SK-N-SH (cell line): ENCODE results near the gene PCDHA12. TPM values are rescaled to one million over a fixed set of nuclear protein-coding genes. Genes with fewer than 3 reads are reported as not detected.

ENCODE experiments used
- CHD2 ChIP-seq: fragments of 150-350 bp; IDR thresholded peaks from 2 replicates; pipeline ENCODE4 v1.6.1; 2018; ENCODE audit warnings: low read length; ENCODE audit not compliant: partially characterized antibody
- CTCF ChIP-seq: fragments of 200-600 bp; sonication (generic); IDR thresholded peaks from 2 replicates; pipeline ENCODE4 v1.6.1; 2017; ENCODE audit warnings: antibody characterized with exemption, mild to moderate bottlenecking, moderate library complexity
- EP300 ChIP-seq, 2 experiments: IDR thresholded peaks; 2 replicates each; pipeline versions ENCODE4 v1.4.0 to v1.6.1; 2012; ENCODE audit warnings: borderline replicate concordance in 1 of 2, low read depth in 1 of 2, low read length in 1 of 2
- FOSL2 ChIP-seq: IDR thresholded peaks from 2 replicates; pipeline ENCODE4 v1.4.0; 2012; ENCODE audit warnings: low read depth, mild to moderate bottlenecking, moderate library complexity, borderline replicate concordance
- FOXJ3 ChIP-seq: sonication (generic); formaldehyde crosslinking; IDR thresholded peaks from 2 replicates; pipeline ENCODE4 v1.5.1; 2020; ENCODE audit warnings: mild to moderate bottlenecking, missing genetic modification reagents
- POLR2AphosphoS5 ChIP-seq: IDR thresholded peaks from 2 replicates; pipeline ENCODE4 v1.6.1; 2012; ENCODE audit warnings: low read depth, low read length
- RAD21 ChIP-seq: IDR thresholded peaks from 2 replicates; pipeline ENCODE4 v1.6.1; 2012; ENCODE audit warnings: mild to moderate bottlenecking, low read length
- REST ChIP-seq: IDR thresholded peaks from 2 replicates; pipeline ENCODE4 v1.6.1; 2012; ENCODE audit warnings: mild to moderate bottlenecking, low read depth, low read length, moderate library complexity
- SIN3A ChIP-seq: IDR thresholded peaks from 2 replicates; pipeline ENCODE4 v1.6.1; 2012; ENCODE audit warnings: low read depth, mild to moderate bottlenecking, low read length, moderate library complexity, borderline replicate concordance
- SMC3 ChIP-seq: IDR thresholded peaks from 2 replicates; pipeline ENCODE4 v1.6.1; 2012; ENCODE audit warnings: low read depth, low read length, improper control_type of control experiment
- YY1 ChIP-seq: IDR thresholded peaks from 2 replicates; pipeline ENCODE4 v1.4.0; 2012; ENCODE audit warnings: low read depth, mild to moderate bottlenecking
- ZBTB33 ChIP-seq: IDR thresholded peaks from 2 replicates; pipeline ENCODE4 v1.4.0; 2012; ENCODE audit warnings: low read depth, borderline replicate concordance
- polyA plus RNA-seq, 3 experiments: library from polyadenylated mRNA; depleted of rRNA; stranded (reverse); fragments of >200 nt; gene quantifications; 2 replicates each; pipeline ENCODE4 v1.2.3, GENCODE V29; 2012
- TF ChIP-seq, protein P1 (sequence below): IDR thresholded peaks from 2 replicates; pipeline ENCODE4; 2012

PCDHA12 gene
- polyA plus RNA-seq, 1 of the 3 experiments (the other 2 are of a cell fraction), result 0.54 TPM

DNA sequence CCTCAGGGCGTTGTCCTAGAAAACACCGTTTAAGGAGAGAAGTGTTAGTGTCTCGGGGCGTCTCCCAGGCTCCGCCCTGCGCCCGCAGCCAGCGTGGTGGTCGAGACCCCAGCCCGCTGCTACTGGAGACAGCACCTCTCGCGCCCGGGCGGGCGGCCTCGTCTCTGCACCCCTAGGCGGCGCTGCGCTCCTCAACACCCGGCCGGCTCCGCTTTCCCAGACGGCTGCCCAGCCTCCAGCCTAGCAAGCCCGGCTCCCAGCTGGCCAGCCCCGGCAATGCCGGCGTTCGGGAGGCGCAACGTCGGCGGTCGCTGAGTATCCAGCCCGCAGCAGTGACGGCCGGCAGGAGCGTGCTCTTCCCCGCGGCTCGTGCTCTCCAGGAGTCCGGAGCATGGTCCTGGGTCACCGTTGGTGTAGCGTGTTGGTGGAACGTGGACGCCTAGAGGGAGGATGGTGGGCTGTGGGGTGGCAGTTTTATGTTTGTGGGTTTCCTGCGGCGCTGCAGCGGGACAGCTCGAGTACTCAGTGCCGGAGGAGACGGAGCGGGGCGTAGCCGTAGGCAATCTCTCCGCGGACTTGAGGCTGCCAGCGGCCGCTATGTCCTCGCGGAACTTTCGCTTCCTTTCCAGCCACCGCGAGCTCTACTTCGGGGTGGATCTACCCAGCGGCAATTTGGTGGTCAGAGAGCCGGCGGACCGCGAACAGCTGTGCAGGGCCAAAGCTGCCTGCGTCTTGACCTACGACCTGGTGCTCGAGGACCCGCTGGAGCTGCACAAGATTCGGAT is 51.5 kb downstream of the PCDHA12 start (continued):
- TF ChIP-seq RAD21, result peak; percentile 79
- peak; percentile 60; the same call in 1 of the 2 replicates for TF ChIP-seq FOXJ3 (CRISPR knock-in tag)
- TF ChIP-seq CTCF, result peak; percentile 70
- TF ChIP-seq, protein P1, sequence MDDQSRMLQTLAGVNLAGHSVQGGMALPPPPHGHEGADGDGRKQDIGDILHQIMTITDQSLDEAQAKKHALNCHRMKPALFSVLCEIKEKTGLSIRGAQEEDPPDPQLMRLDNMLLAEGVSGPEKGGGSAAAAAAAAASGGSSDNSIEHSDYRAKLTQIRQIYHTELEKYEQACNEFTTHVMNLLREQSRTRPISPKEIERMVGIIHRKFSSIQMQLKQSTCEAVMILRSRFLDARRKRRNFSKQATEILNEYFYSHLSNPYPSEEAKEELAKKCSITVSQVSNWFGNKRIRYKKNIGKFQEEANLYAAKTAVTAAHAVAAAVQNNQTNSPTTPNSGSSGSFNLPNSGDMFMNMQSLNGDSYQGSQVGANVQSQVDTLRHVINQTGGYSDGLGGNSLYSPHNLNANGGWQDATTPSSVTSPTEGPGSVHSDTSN, result no peak
- no peak for TF ChIP-seq YY1
- no peak for TF ChIP-seq ZBTB33
- no peak for TF ChIP-seq EP300 (IDR thresholded peaks at IDR 0.05; ENCODE audit: borderline replicate concordance in 1 of 2, low read depth in 1 of 2, low read length in 1 of 2)
- no peak for TF ChIP-seq POLR2AphosphoS5
- TF ChIP-seq SMC3, result peak; percentile 72
- TF ChIP-seq CHD2, result peak; percentile 53
- TF ChIP-seq REST, result no peak
- TF ChIP-seq FOSL2, result no peak
- TF ChIP-seq SIN3A, result no peak
